Neural progenitor cell (in vitro differentiated cells): ENCODE data around the gene PDE3A.

Experiments used
- CTCF ChIP-seq: fragments of 200-600 bp; sonication (generic); IDR thresholded peaks from 2 replicates; pipeline ENCODE4 v1.5.1; 2017; ENCODE audit warnings: antibody characterized with exemption, mild to moderate bottlenecking
- EZH2 ChIP-seq: fragments of 200-600 bp; sonication (generic); IDR thresholded peaks from 2 replicates; pipeline ENCODE4 v1.6.1; 2017; ENCODE audit warnings: antibody characterized with exemption, mild to moderate bottlenecking, moderate library complexity
- EZH2phosphoT487 ChIP-seq: fragments of 200-600 bp; sonication (generic); IDR thresholded peaks from 2 replicates; pipeline ENCODE4 v1.6.1; 2017; ENCODE audit warnings: antibody characterized with exemption

GRCh38 chr12:20460956-20461355, 92.6 kb downstream of the PDE3A start:
- TF ChIP-seq CTCF = no peak
- TF ChIP-seq EZH2 = no peak
- no peak for TF ChIP-seq EZH2phosphoT487
